C4-2B (cell line): ENCODE measurements around the gene TNNT2.

Experiments
- CTCF ChIP-seq: fragments of 450-650 bp; conservative IDR thresholded peaks from 2 replicates; pipeline ENCODE4 v1.5.1; 2017; ENCODE audit warnings: mild to moderate bottlenecking
- ZFX ChIP-seq: fragments of 450-650 bp; IDR thresholded peaks from 2 replicates; pipeline ENCODE4 v1.6.1; 2017

GRCh38 chr1:201332021-201332420 lies 45.5 kb downstream of the TNNT2 start:
- no peak for TF ChIP-seq CTCF
- no peak for TF ChIP-seq ZFX
